ENCODE data around the gene DCPS. TPM values are rescaled to one million over a fixed set of nuclear protein-coding genes. Genes with fewer than 3 reads are reported as not detected.

Gene DCPS
- total RNA-seq, 3 donors from 2014 or later (not counting 1 experiment from before 2014, with no cell fraction given): 20.1 to 25.8 (median 23.1) TPM

- H3K4me1 ChIP-seq (ENCODE audit: control insufficient read depth, insufficient read depth, low read length): peaks cover 31% of the 10 kb centered on the region
- H3K36me3 ChIP-seq (ENCODE audit: control insufficient read depth, insufficient read depth, low read length): peaks cover 16% of the 10 kb centered on the region
- DNase-seq: no peak
- H3K4me3 Mint-ChIP-seq: peak overlapping the region; percentile 79
- intact Hi-C loops (cut with micrococcal nuclease): loop anchor here (1.0 to 2.0 kb wide), 5 partner anchors 18 to 105 kb away; partner anchors contain the start of genes FOXRED1 and SRPRA
- ATAC-seq: peak; percentile 60 to 79 (median 74)
- no peak overlapping the region for H3K4me3 ChIP-seq (ENCODE audit: low read length)
- peaks cover 6% of the 10 kb centered on the region for H3K36me3 Mint-ChIP-seq
- H3K9me3 ChIP-seq (ENCODE audit: control insufficient read depth, insufficient read depth, low read length): no peaks in the 10 kb centered on the region
- no peaks in the 10 kb centered on the region for H3K9me3 Mint-ChIP-seq
- peak overlapping the region; percentile 82 for H3K27ac ChIP-seq (ENCODE audit: low read length)
- no peaks in the 10 kb centered on the region for H3K27me3 ChIP-seq (ENCODE audit: control insufficient read depth, insufficient read depth, low read length)
- H3K27ac Mint-ChIP-seq: peak overlapping the region; percentile 92 to 93
- H3K4me1 Mint-ChIP-seq: peaks cover 48 to 52% of the 10 kb centered on the region in 2 donors
- TF ChIP-seq CTCF (IDR thresholded peaks at IDR 0.05): no peak
- 64% methylated on average over 13 of the region's 14 CpGs for WGBS (ENCODE audit: insufficient coverage)
- H3K27me3 Mint-ChIP-seq (ENCODE audit: low read depth in 2 of 2): no peaks in the 10 kb centered on the region
Measured at GRCh38 chr11:126311401-126312291, 7.8 kb downstream of the DCPS start.

- Mint-ChIP-seq H3K27ac (peak overlapping the region; percentile 92 to 93), H3K4me3 (peak overlapping the region; percentile 53), H3K27me3 (ENCODE audit: low read depth in 2 of 2) (no peaks in the 10 kb centered on the region), H3K36me3 (peaks cover 6% of the 10 kb centered on the region), H3K9me3 (no peaks in the 10 kb centered on the region), H3K4me1 (peaks cover 54 to 59% of the 10 kb centered on the region in 2 donors)
- no peak for TF ChIP-seq CTCF (IDR thresholded peaks at IDR 0.05)
- Histone ChIP-seq H3K4me1 (ENCODE audit: control insufficient read depth, insufficient read depth, low read length) (peaks cover 41% of the 10 kb centered on the region), H3K36me3 (ENCODE audit: control insufficient read depth, insufficient read depth, low read length) (peaks cover 14% of the 10 kb centered on the region), H3K27ac (ENCODE audit: low read length) (peak overlapping the region; percentile 82), H3K4me3 (ENCODE audit: low read length) (no peak overlapping the region), H3K9me3 (ENCODE audit: control insufficient read depth, insufficient read depth, low read length) (no peaks in the 10 kb centered on the region), H3K27me3 (ENCODE audit: control insufficient read depth, insufficient read depth, low read length) (no peaks in the 10 kb centered on the region)
- DNase-seq (no peak), ATAC-seq (no peak)
- WGBS (ENCODE audit: insufficient coverage): 97% methylated on average over 8 of the region's 8 CpGs
- intact Hi-C loops (cut with micrococcal nuclease): no loop called here
Measured at GRCh38 chr11:126312961-126313360, 9.1 kb downstream of the DCPS start.

GRCh38 chr11:126313826-126314225 is 10.0 kb downstream of the DCPS start:
- intact Hi-C loops (cut with micrococcal nuclease): no loop called here
- Mint-ChIP-seq H3K4me1 (peaks cover 60 to 65% of the 10 kb centered on the region in 2 donors), H3K36me3 (peaks cover 6% of the 10 kb centered on the region), H3K4me3 (no peak overlapping the region), H3K9me3 (no peaks in the 10 kb centered on the region), H3K27ac (peak overlapping the region; percentile 62 to 92), H3K27me3 (ENCODE audit: low read depth in 2 of 2) (no peaks in the 10 kb centered on the region)
- Histone ChIP-seq H3K9me3 (ENCODE audit: control insufficient read depth, insufficient read depth, low read length) (no peaks in the 10 kb centered on the region), H3K27me3 (ENCODE audit: control insufficient read depth, insufficient read depth, low read length) (no peaks in the 10 kb centered on the region), H3K36me3 (ENCODE audit: control insufficient read depth, insufficient read depth, low read length) (peaks cover 12% of the 10 kb centered on the region), H3K4me3 (ENCODE audit: low read length) (no peak overlapping the region), H3K27ac (ENCODE audit: low read length) (no peak overlapping the region), H3K4me1 (ENCODE audit: control insufficient read depth, insufficient read depth, low read length) (peaks cover 50% of the 10 kb centered on the region)
- 80% methylated on average over 5 of the region's 5 CpGs for WGBS (ENCODE audit: insufficient coverage)
- TF ChIP-seq CTCF (IDR thresholded peaks at IDR 0.05): no peak
- DNase-seq (no peak), ATAC-seq (no peak)
